Measurements from ENCODE around the gene NFKBIB.

The NFKBIB gene

GRCh38 chr19:38875656-38876395, 23.9 kb upstream of the NFKBIB start:
- no peak for TF ChIP-seq CTCF (IDR thresholded peaks at IDR 0.05; ENCODE audit: insufficient read depth, low read length, missing control alignments)
- CTCF ChIA-PET = interaction anchor here (0.8 to 5.9 kb wide), 6 partner anchors 9 to 360 kb away, joined by 3 to 70 read pairs (median 4); no protein-coding TSS in a partner anchor
- POLR2A ChIA-PET = no interaction called here

GRCh38 chr19:38877781-38878574, 21.8 kb upstream of the NFKBIB start, which contains the start of gene RINL:
Gene RINL, minus strand, starts transcription at chr19:38878275. Its CDS starts 1,533 bp downstream, at chr19:38876742.
- TF ChIP-seq CTCF (IDR thresholded peaks at IDR 0.05; ENCODE audit: insufficient read depth, low read length, missing control alignments) = no peak
- no peak for DNase-seq (ENCODE audit: low read depth, low spot score)
- POLR2A ChIA-PET = no interaction called here

More at GRCh38 chr19:38875656-38876395, 23.9 kb upstream of the NFKBIB start:
- H3K4me3 ChIP-seq (ENCODE audit: low read depth, low read length) = no peak overlapping the region
- no peak for DNase-seq (ENCODE audit: low read depth, low spot score)

GRCh38 chr19:38878575-38879399, 21.0 kb upstream of the NFKBIB start:
- no peak for TF ChIP-seq CTCF (IDR thresholded peaks at IDR 0.05; ENCODE audit: insufficient read depth, low read length, missing control alignments)
- ChIA-PET CTCF (interaction anchor here (3.7 to 5.9 kb wide), 2 partner anchors 9 kb away, joined by 18 to 70 read pairs; no protein-coding TSS in a partner anchor), POLR2A (no interaction called here)
- H3K4me3 ChIP-seq (ENCODE audit: low read depth, low read length) = no peak overlapping the region
- DNase-seq (ENCODE audit: low read depth, low spot score) = no peak

More at GRCh38 chr19:38877781-38878574, 21.8 kb upstream of the NFKBIB start, which contains the start of gene RINL:
- H3K4me3 ChIP-seq (ENCODE audit: low read depth, low read length) = no peak within 1 kb of the TSS
- CTCF ChIA-PET = interaction anchor here (0.8 to 5.9 kb wide), 3 partner anchors 8 to 108 kb away, joined by 3 to 70 read pairs (median 18); no protein-coding TSS in a partner anchor

GRCh38 chr19:38879400-38879751, 20.4 kb upstream of the NFKBIB start:
- POLR2A ChIA-PET = no interaction called here
- DNase-seq (ENCODE audit: low read depth, low spot score) = no peak
- no peak overlapping the region for H3K4me3 ChIP-seq (ENCODE audit: low read depth, low read length)
- TF ChIP-seq CTCF (IDR thresholded peaks at IDR 0.05; ENCODE audit: insufficient read depth, low read length, missing control alignments) = no peak
- CTCF ChIA-PET = interaction anchor here (3.7 to 5.9 kb wide), 2 partner anchors 8 to 9 kb away, joined by 18 to 70 read pairs; no protein-coding TSS in a partner anchor

GRCh38 chr19:38880076-38880881, 19.5 kb upstream of the NFKBIB start:
- no peak for DNase-seq (ENCODE audit: low read depth, low spot score)
- no peak for TF ChIP-seq CTCF (IDR thresholded peaks at IDR 0.05; ENCODE audit: insufficient read depth, low read length, missing control alignments)
- CTCF ChIA-PET = interaction anchor here (3.7 to 5.9 kb wide), 2 partner anchors 7 to 10 kb away, joined by 18 to 70 read pairs; no protein-coding TSS in a partner anchor
- POLR2A ChIA-PET = no interaction called here
- H3K4me3 ChIP-seq (ENCODE audit: low read depth, low read length) = no peak overlapping the region

Measured in AG04449 (cell line).